OCI-LY7 (cell line): ENCODE results near the gene LRRN2.

Experiments
- EZH2phosphoT487 ChIP-seq: fragments of 200-600 bp; sonication (generic); IDR thresholded peaks from 2 replicates; pipeline ENCODE4 v1.6.1; 2018; ENCODE audit warnings: low read depth, borderline replicate concordance, mild to moderate bottlenecking, mixed run types, antibody characterized with exemption, low read length, moderate library complexity, mixed read lengths
- TF ChIP-seq, protein P1 (sequence below): fragments of 200-600 bp; sonication (generic); conservative IDR thresholded peaks from 2 replicates; pipeline ENCODE4 v1.5.1; 2014; ENCODE audit warnings: mild to moderate bottlenecking, antibody characterized with exemption, low read length, moderate library complexity, mixed read lengths

DNA sequence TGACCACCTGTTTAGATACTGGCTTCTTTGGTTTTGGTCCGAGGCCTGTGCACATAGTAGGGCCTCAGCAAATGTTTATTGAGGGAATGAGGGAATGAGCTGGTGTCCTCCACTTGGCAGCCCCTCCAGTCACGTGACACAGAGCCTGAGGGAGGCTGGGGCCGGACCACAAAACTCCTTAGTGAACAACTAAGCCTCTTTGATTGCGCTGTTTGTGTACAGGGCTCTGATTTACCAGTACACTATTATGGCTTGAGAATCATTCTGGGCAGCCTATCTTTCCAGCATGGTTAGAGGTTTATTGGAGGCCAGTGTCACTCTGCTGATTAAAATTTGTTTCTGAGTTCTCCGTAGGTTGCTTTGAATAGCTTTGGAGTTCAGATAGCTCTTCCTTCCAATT is 10.2 kb upstream of the LRRN2 start:
- TF ChIP-seq, protein P1, sequence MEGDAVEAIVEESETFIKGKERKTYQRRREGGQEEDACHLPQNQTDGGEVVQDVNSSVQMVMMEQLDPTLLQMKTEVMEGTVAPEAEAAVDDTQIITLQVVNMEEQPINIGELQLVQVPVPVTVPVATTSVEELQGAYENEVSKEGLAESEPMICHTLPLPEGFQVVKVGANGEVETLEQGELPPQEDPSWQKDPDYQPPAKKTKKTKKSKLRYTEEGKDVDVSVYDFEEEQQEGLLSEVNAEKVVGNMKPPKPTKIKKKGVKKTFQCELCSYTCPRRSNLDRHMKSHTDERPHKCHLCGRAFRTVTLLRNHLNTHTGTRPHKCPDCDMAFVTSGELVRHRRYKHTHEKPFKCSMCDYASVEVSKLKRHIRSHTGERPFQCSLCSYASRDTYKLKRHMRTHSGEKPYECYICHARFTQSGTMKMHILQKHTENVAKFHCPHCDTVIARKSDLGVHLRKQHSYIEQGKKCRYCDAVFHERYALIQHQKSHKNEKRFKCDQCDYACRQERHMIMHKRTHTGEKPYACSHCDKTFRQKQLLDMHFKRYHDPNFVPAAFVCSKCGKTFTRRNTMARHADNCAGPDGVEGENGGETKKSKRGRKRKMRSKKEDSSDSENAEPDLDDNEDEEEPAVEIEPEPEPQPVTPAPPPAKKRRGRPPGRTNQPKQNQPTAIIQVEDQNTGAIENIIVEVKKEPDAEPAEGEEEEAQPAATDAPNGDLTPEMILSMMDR = no peak
- TF ChIP-seq EZH2phosphoT487 = no peak
